ENCODE measurements around the gene SIN3B.
"Not testable (repeated sequence)": the region's sequence is repeated elsewhere in the genome, so short reads cannot be mapped to it uniquely, and the experiment has no call there.

SIN3B gene

DNA sequence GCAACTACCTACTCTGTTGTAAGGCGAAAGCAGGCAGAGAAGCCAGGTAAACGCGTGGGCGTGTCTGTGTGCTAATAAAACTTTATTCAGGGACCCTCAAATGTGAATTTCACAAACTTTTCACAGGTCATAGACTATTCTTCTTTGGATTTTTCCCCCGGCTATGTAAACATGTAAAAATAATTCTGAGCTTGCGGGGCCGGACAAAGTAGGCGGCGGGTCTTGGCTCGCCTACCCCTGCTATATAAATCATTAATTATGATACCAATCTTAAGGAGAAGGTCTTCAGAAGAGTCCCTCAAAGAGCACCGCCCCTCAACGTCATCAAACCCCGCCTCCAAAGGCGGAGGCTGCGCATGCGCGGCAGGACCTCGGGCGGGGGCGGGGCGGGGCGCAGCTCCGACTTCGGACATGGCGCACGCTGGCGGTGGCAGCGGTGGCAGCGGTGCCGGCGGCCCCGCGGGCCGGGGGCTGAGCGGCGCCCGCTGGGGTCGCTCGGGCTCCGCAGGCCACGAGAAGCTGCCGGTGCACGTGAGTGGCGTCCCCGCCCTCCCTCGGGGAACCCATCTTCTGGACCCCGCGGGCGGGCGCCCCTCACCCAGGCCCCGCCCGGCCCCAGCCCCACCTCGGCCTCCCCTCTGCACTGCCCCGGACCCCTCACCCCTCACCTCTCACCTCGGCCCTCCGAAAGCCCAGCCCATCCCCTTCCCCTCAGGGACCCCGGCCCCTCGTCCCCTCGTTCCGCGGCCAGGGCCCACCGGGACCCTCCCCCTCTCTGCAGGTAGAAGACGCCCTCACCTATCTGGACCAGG, at the start of gene SIN3B:
SIN3B (plus strand) TSS at position 389 of the 812 bp plus-strand sequence; CDS start at position 412, 23 bp downstream.
- Mint-ChIP-seq H3K27me3 (peaks cover 23% of the 10 kb centered on the region), H3K27ac (peak within 1 kb of the TSS; percentile 78), H3K4me3 (peak within 1 kb of the TSS; percentile 82), H3K9me3 (no peaks in the 10 kb centered on the region), H3K4me1 (peaks cover 32% of the 10 kb centered on the region), H3K36me3 (ENCODE audit: low read depth) (peaks cover 22% of the 10 kb centered on the region)
- ATAC-seq: peak; percentile 77
- DNase-seq: peak; percentile 91

DNA sequence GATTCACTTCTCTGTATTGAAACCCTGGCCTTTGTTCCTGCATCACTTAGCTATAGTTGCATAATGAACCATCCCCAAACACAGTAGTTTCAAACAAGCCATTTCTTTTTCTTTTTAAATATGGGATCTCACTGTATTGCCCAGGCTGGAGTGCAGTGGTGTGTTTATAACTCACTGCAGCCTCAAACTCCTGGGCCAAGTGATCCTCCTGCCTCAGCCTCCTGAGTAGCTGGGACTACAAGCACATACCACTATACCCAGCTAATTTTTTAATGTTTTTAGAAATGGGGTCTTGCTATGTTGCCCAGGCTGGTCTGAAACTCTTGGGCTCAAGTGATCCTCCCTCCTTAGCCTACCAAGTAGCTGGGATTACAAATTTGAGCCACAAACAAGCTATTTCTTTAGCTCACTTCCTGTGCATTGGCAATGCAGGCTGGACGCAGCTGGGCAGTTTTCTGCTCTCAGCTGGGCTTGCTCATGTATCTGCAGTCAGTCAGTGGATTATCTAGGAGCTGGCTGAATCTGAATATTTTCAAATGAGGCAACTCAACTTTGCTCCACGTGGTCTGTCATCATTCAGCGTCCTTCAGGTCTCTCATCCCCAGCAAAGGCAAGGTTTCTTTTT, 49.5 kb upstream of the SIN3B start:
- H3K9me3 Mint-ChIP-seq: no peaks in the 10 kb centered on the region
- ATAC-seq (no peak), DNase-seq (no peak)
- no peaks in the 10 kb centered on the region for H3K36me3 Mint-ChIP-seq (ENCODE audit: low read depth)
- H3K27ac Mint-ChIP-seq: no peak overlapping the region
- peaks cover 11% of the 10 kb centered on the region for H3K27me3 Mint-ChIP-seq
- no peak overlapping the region for H3K4me3 Mint-ChIP-seq
- H3K4me1 Mint-ChIP-seq: no peaks in the 10 kb centered on the region

- no peaks in the 10 kb centered on the region for H3K4me1 Mint-ChIP-seq
- H3K27ac Mint-ChIP-seq: no peak overlapping the region
- peaks cover 4% of the 10 kb centered on the region for H3K27me3 Mint-ChIP-seq
- H3K36me3 Mint-ChIP-seq (ENCODE audit: low read depth): no peaks in the 10 kb centered on the region
- ATAC-seq (no peak), DNase-seq (no peak)
- H3K9me3 Mint-ChIP-seq: no peaks in the 10 kb centered on the region
- no peak overlapping the region for H3K4me3 Mint-ChIP-seq
These were observed 46.5 kb upstream of the SIN3B start for GRCh38 chr19:16782719-16783118.

DNA sequence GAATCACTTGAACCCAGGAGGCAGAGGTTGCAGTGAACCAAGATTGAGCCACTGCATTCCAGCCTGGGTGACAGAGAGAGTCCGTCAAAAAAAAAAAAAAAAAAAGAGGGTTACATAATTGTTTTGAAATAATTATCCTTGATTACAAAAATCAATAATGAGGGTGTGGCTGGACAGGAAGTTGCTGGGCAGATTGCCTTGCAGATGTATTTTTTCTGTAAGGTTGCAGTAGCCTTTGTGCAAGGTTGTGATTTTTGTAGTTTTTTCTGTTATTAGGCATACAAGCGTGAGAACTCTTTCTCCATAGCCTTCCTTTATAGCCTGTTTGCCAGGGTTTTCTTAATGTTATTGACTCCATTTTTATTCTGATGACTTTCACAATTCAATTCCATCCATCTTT, 40.7 kb upstream of the SIN3B start:
- Mint-ChIP-seq H3K27me3 (no peaks in the 10 kb centered on the region), H3K36me3 (ENCODE audit: low read depth) (peaks cover 3% of the 10 kb centered on the region), H3K4me1 (no peaks in the 10 kb centered on the region), H3K4me3 (no peak overlapping the region), H3K27ac (no peak overlapping the region), H3K9me3 (peaks cover 14% of the 10 kb centered on the region)
- ATAC-seq (no peak), DNase-seq (no peak)

DNA sequence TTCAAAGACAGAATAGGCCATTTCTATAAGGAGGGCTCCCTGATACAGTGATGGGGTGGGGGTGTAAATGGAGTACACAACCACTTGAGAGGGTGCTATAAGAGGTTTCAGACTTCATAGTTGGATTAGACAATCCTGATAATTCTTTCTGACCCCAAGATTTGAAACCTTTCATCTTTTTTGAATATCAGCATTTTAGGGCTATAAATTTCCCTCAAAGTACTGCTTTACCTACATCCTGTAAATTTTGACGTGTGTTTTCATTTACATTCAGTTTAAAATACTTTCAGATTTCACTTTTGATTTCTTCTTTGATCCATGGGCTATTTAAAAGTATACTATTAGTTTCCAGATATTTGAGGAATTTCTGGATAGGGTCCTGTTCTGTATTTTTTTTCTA, 40.0 kb upstream of the SIN3B start:
- peaks cover 3% of the 10 kb centered on the region for H3K36me3 Mint-ChIP-seq (ENCODE audit: low read depth)
- H3K9me3 Mint-ChIP-seq: peaks cover 14% of the 10 kb centered on the region
- H3K27me3 Mint-ChIP-seq: no peaks in the 10 kb centered on the region
- no peak for DNase-seq
- no peak for ATAC-seq
- no peaks in the 10 kb centered on the region for H3K4me1 Mint-ChIP-seq
- H3K27ac Mint-ChIP-seq: no peak overlapping the region
- H3K4me3 Mint-ChIP-seq: no peak overlapping the region

DNA sequence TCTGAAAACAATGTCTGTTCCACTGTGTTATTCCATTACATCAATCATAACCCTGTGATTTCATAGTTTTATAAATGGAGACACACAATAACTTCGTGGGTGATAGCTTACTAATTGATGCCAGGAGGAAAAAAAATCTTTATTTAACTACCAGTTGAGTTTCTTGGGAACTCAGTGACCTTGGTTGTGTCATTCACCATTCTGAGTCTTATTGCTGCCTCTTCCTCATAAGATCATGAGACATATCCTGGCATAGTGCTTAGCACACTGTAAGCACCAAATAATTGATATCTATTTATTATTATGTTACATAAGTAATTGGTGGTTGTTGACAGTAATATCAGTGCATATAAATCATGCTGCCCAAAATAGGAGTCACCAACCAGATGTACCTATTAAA, 39.1 kb upstream of the SIN3B start:
- Mint-ChIP-seq H3K36me3 (ENCODE audit: low read depth) (peaks cover 3% of the 10 kb centered on the region), H3K9me3 (peaks cover 14% of the 10 kb centered on the region), H3K27ac (no peak overlapping the region), H3K4me3 (no peak overlapping the region), H3K4me1 (no peaks in the 10 kb centered on the region), H3K27me3 (no peaks in the 10 kb centered on the region)
- DNase-seq (no peak), ATAC-seq (no peak)

DNA sequence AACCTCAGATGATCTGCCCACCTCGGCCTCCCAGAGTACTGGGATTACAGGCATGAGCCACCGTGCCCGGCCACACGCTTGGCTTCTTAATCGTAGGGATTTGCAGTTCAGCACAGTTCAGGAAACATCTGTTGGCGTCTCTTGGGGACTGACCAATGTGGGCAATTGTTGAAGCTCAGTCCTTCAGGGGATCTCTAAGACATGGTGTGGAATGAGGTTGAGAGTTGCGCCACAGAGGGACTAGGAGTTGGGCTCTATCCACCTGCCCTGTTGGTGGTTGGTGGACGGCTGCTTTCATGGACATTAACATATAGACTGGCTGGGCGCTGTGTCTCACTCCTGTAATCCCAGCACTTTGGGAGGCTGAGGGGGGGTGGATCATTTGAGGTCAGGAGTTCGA, 37.3 kb upstream of the SIN3B start:
- no peak for ATAC-seq
- H3K4me3 Mint-ChIP-seq: no peak overlapping the region
- no peaks in the 10 kb centered on the region for H3K4me1 Mint-ChIP-seq
- DNase-seq: no peak
- peaks cover 14% of the 10 kb centered on the region for H3K9me3 Mint-ChIP-seq
- H3K36me3 Mint-ChIP-seq (ENCODE audit: low read depth): peaks cover 3% of the 10 kb centered on the region
- H3K27ac Mint-ChIP-seq: no peak overlapping the region
- no peaks in the 10 kb centered on the region for H3K27me3 Mint-ChIP-seq

DNA sequence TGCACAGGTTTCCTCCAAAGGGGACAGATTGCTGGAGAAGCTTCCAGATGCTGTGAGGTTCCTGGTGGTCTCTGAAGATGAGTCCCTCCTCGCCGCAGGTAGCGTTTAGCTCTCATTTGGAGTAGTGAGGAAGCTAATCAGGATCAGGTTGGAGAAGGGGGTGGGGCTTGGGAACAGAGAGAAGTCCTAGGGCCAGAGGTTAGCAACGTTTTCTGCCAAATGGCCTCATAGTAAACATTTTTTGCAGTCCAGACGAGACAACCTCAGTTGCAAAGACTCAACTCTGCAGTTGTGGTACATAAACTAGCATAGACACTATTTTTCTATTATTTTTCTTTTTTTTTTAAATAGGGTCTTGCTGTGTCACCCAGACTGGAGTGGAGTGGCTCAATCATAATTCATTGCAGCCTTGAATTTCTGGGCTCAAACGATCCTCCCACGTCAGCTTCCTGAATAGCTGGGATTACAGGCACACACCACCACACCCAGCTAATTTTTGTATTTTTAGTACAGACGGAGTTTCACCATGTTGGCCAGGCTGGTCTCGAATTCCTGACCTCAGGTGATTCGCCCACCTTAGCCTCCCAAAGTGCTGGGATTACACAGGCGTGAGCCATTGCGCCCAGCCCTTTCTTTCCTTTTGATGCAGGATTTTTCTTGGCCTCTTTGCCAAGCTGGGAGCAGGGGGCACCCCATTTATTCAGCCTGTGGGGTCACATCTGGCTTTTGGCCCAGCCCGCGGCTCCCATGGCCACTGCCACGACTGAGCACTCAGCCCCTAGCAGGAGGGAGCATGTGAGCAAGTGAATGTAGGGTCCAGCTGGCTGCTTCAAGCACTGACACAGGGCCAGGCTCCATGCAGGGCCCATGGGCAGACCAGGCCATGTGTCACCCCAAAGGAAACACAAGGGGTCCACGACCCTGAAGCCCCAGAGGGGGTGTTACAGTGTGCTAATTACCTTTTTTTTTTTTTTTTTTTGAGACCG, 34.4 kb upstream of the SIN3B start:
- no peak overlapping the region for H3K4me3 Mint-ChIP-seq
- H3K9me3 Mint-ChIP-seq: peaks cover 4% of the 10 kb centered on the region
- H3K36me3 Mint-ChIP-seq (ENCODE audit: low read depth): peaks cover 3% of the 10 kb centered on the region
- H3K4me1 Mint-ChIP-seq: no peaks in the 10 kb centered on the region
- DNase-seq (no peak), ATAC-seq (no peak)
- no peak overlapping the region for H3K27ac Mint-ChIP-seq
- H3K27me3 Mint-ChIP-seq: no peaks in the 10 kb centered on the region

- no peaks in the 10 kb centered on the region for H3K4me1 Mint-ChIP-seq
- ATAC-seq (no peak), DNase-seq (no peak)
- no peaks in the 10 kb centered on the region for H3K36me3 Mint-ChIP-seq (ENCODE audit: low read depth)
- H3K4me3 Mint-ChIP-seq: no peak overlapping the region
- no peaks in the 10 kb centered on the region for H3K27me3 Mint-ChIP-seq
- H3K9me3 Mint-ChIP-seq: no peaks in the 10 kb centered on the region
- H3K27ac Mint-ChIP-seq: no peak overlapping the region
These were observed 33.5 kb upstream of the SIN3B start for GRCh38 chr19:16795731-16796130.

DNA sequence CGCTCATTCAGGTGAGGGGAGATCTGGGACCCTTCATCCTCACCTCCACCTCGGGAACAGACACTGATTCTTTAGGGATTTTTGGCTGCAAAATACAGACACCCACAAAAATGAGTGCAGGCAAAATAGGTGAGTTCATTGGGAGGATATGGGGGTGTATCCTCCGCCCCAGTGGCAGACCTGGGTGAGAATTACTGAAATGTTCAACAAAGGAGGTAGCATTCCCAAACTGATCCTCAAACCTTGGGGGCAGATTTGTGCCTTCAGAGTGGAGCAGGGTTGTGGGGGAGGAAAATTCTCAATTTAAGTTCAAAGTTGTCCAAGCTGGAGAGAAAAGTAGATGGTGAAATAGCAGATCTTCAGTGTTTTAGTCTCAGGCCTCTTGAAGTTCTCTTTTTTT, 31.3 kb upstream of the SIN3B start:
- ATAC-seq: no peak
- no peaks in the 10 kb centered on the region for H3K4me1 Mint-ChIP-seq
- H3K27ac Mint-ChIP-seq: no peak overlapping the region
- no peak for DNase-seq
- no peaks in the 10 kb centered on the region for H3K27me3 Mint-ChIP-seq
- H3K9me3 Mint-ChIP-seq: no peaks in the 10 kb centered on the region
- no peaks in the 10 kb centered on the region for H3K36me3 Mint-ChIP-seq (ENCODE audit: low read depth)
- H3K4me3 Mint-ChIP-seq: no peak overlapping the region

DNA sequence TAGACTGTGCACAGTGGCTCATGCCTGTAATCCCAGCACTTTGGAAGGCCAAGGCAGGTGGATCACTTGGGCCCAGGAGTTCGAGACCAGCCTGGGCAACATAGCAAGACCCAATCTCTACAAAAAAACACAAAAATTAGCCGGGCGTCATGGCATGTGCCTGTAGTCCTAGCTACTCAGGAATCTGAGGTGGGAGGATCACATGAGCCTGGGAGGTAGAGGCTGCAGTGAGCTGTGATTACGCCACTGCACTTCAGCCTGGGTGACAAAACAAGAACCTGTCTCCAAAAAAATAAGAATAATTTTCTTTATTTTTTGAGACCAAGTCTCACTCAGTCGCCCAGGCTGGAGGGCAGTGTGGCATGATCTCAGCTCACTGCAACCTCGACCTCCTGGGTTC, 30.9 kb upstream of the SIN3B start:
- H3K27me3 Mint-ChIP-seq; H3K4me1 Mint-ChIP-seq; H3K9me3 Mint-ChIP-seq; ATAC-seq; H3K4me3 Mint-ChIP-seq; H3K36me3 Mint-ChIP-seq (ENCODE audit: low read depth); H3K27ac Mint-ChIP-seq; DNase-seq: not testable (repeated sequence)

- no peaks in the 10 kb centered on the region for H3K4me1 Mint-ChIP-seq
- H3K27me3 Mint-ChIP-seq: no peaks in the 10 kb centered on the region
- no peak overlapping the region for H3K27ac Mint-ChIP-seq
- H3K9me3 Mint-ChIP-seq: no peaks in the 10 kb centered on the region
- no peak overlapping the region for H3K4me3 Mint-ChIP-seq
- H3K36me3 Mint-ChIP-seq (ENCODE audit: low read depth): no peaks in the 10 kb centered on the region
- DNase-seq: no peak
- ATAC-seq: no peak
These were observed 29.5 kb upstream of the SIN3B start for GRCh38 chr19:16799740-16800139.

DNA sequence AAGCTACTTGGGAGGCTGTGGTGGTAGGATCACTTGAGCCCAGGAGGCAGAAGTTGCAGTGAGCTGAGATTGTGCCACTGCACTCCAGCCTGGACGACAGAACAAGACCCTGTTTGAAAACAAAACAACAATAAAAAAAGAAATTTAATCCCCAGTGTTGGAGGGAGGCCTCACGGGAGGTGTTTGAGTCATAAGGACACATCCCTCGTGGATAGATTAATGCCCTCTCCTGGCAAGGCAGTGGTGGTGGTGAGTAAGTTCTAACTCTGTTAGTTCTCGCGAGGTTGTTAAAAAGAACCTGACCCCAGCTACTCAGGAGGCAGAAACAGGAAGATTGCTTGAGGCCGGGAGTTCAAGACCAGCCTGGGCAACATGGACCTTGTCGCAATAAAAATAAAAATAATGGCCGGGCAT, 27.6 kb upstream of the SIN3B start:
- H3K27me3 Mint-ChIP-seq: no peaks in the 10 kb centered on the region
- no peak overlapping the region for H3K4me3 Mint-ChIP-seq
- no peak for DNase-seq
- no peaks in the 10 kb centered on the region for H3K4me1 Mint-ChIP-seq
- H3K27ac Mint-ChIP-seq: no peak overlapping the region
- no peak for ATAC-seq
- H3K9me3 Mint-ChIP-seq: no peaks in the 10 kb centered on the region
- no peaks in the 10 kb centered on the region for H3K36me3 Mint-ChIP-seq (ENCODE audit: low read depth)

- no peak for DNase-seq
- Mint-ChIP-seq H3K27me3 (no peaks in the 10 kb centered on the region), H3K27ac (no peak overlapping the region), H3K4me1 (no peaks in the 10 kb centered on the region), H3K9me3 (no peaks in the 10 kb centered on the region), H3K36me3 (ENCODE audit: low read depth) (no peaks in the 10 kb centered on the region), H3K4me3 (no peak overlapping the region)
- ATAC-seq: no peak
These were observed 25.0 kb upstream of the SIN3B start for GRCh38 chr19:16804176-16804575.

Measured in activated naive CD8-positive, alpha-beta T cell treated with anti-CD3 and anti-CD28 coated beads, Interleukin-2, amount 50 U/mL, for 24 hours (primary cell).